Measurements from ENCODE around the gene PALLD. TPM values are rescaled to one million over a fixed set of nuclear protein-coding genes. Genes with fewer than 3 reads are reported as not detected.

Gene PALLD
- total and polyA plus RNA-seq, 12 donors: 30.3 to 203 (median 90.5) TPM

GRCh38 chr4:168794092-168794707 lies 297.3 kb downstream of the PALLD start:
- Histone ChIP-seq H3K4me3 (no peak overlapping the region), H3K36me3 (replicated peaks in 1 of 2) (no peaks in the 10 kb centered on the region), H3K27ac (no peak overlapping the region), H3K27me3 (no peaks in the 10 kb centered on the region), H3K9me3 (replicated peaks in 1 of 3) (no peaks in the 10 kb centered on the region), H3K4me1 (replicated peaks in 1 of 2) (peaks cover 0 to 8% of the 10 kb centered on the region in 2 donors)
- no peak for DNase-seq
- intact Hi-C loops (cut with DNase I): no loop called here
- 88 to 95% (median 91%) methylated on average over 20 of the region's 20 CpGs for WGBS, 4 donors
- TF ChIP-seq POLR2A (IDR thresholded peaks at IDR 0.05): no peak

DNA sequence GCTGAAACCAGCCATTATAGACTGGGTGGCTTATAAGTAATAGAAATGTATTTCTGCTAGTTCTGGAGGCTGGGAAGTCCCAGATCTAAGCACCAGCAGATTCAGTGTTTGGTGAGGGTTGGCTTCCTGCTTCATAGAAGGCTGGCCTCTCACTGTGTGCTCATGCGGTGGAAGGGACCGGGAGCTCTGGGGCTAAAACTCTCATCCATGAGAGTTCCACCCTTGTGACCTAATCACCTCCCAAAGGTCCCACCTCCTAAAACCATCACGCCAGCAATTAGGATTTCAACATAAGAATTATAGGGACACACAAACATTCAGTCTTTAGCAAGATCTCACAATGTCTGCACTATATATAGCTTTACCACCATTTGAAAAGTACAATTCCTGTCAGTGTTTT lies 298.0 kb downstream of the PALLD start:
- Histone ChIP-seq H3K9me3 (replicated peaks in 1 of 3) (no peaks in the 10 kb centered on the region), H3K27me3 (no peaks in the 10 kb centered on the region), H3K4me3 (no peak overlapping the region), H3K27ac (no peak overlapping the region), H3K36me3 (replicated peaks in 1 of 2) (no peaks in the 10 kb centered on the region), H3K4me1 (replicated peaks in 1 of 2) (peaks cover 0 to 8% of the 10 kb centered on the region in 2 donors)
- 63 to 88% (median 80%) methylated on average over 3 of the region's 3 CpGs for WGBS, 4 donors
- intact Hi-C loops (cut with DNase I): no loop called here
- no peak for TF ChIP-seq POLR2A (IDR thresholded peaks at IDR 0.05)
- TF ChIP-seq, protein P1, sequence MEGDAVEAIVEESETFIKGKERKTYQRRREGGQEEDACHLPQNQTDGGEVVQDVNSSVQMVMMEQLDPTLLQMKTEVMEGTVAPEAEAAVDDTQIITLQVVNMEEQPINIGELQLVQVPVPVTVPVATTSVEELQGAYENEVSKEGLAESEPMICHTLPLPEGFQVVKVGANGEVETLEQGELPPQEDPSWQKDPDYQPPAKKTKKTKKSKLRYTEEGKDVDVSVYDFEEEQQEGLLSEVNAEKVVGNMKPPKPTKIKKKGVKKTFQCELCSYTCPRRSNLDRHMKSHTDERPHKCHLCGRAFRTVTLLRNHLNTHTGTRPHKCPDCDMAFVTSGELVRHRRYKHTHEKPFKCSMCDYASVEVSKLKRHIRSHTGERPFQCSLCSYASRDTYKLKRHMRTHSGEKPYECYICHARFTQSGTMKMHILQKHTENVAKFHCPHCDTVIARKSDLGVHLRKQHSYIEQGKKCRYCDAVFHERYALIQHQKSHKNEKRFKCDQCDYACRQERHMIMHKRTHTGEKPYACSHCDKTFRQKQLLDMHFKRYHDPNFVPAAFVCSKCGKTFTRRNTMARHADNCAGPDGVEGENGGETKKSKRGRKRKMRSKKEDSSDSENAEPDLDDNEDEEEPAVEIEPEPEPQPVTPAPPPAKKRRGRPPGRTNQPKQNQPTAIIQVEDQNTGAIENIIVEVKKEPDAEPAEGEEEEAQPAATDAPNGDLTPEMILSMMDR (IDR thresholded peaks at IDR 0.05): no peak
- DNase-seq: no peak

GRCh38 chr4:168795346-168795745 lies 298.5 kb downstream of the PALLD start:
- H3K4me1 ChIP-seq (replicated peaks in 1 of 2): peaks cover 0 to 8% of the 10 kb centered on the region in 2 donors
- H3K9me3 ChIP-seq (replicated peaks in 1 of 3): no peaks in the 10 kb centered on the region
- no peaks in the 10 kb centered on the region for H3K27me3 ChIP-seq
- intact Hi-C loops (cut with DNase I): no loop called here
- DNase-seq: no peak
- H3K36me3 ChIP-seq (replicated peaks in 1 of 2): no peaks in the 10 kb centered on the region
- 81 to 94% (median 91%) methylated on average over 1 of the region's 1 CpG for WGBS, 4 donors
- TF ChIP-seq, protein P1 (IDR thresholded peaks at IDR 0.05): no peak
- no peak for TF ChIP-seq POLR2A (IDR thresholded peaks at IDR 0.05)
- H3K27ac ChIP-seq: no peak overlapping the region
- no peak overlapping the region for H3K4me3 ChIP-seq

DNA sequence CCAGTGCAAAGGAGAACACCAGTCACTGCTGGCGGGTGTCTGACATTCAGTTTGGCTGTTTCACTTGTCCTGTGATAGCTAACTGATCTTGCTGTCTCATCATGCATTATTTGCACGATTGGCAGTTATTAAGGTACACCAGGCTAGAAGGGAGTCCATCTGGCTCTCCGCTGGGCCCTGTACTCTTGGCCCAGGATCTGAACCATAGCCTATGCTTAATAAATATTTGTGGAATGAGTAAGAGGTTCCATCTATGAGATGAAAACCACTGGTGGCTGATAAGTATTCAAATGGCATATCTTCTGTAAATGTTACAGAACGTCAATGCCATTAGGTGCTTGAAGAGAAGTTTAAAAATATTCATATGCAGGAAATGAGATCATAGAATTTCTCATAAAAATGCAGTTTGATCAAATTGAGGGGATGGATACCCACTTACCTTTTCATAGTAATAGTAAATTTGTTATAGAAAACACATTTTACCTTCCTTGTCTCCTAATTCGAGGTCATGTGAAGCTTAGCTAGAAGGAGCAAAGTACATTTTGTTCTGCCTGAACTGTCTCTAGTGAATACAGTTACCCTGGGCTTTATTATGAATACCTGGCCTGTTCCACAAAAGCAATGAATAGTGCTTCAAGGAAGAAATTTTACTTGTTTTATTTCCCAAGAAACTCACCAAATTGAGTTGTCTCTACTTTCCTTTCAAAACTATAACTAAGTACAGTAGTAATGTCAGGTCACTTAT lies 299.7 kb downstream of the PALLD start:
- TF ChIP-seq, protein P1 (IDR thresholded peaks at IDR 0.05): no peak
- TF ChIP-seq POLR2A (IDR thresholded peaks at IDR 0.05): no peak
- WGBS, 4 donors: 76 to 90% (median 85%) methylated on average over 5 of the region's 5 CpGs
- no peak overlapping the region for H3K4me3 ChIP-seq
- peaks cover 0 to 8% of the 10 kb centered on the region in 2 donors for H3K4me1 ChIP-seq (replicated peaks in 1 of 2)
- no peaks in the 10 kb centered on the region for H3K27me3 ChIP-seq
- intact Hi-C loops (cut with DNase I): no loop called here
- no peak for DNase-seq
- H3K9me3 ChIP-seq (replicated peaks in 1 of 3): no peaks in the 10 kb centered on the region
- H3K27ac ChIP-seq: no peak overlapping the region
- no peaks in the 10 kb centered on the region for H3K36me3 ChIP-seq (replicated peaks in 1 of 2)
